Thyroid gland (tissue), 4 donors: ENCODE measurements around the gene ADCY9.

Source experiments
- POLR2A ChIP-seq, 2 donors: fragments of 450-650 bp; IDR thresholded peaks; one replicate each; pipeline ENCODE4 v1.6.1; 2017; ENCODE audit warnings: antibody characterized with exemption in 2 of 2, mild to moderate bottlenecking in 2 of 2, moderate library complexity in 1 of 2
- TF ChIP-seq, protein P1 (sequence below), 6 experiments: fragments of 200-600 bp in 3 of 6; fragments of 450-650 bp in 3 of 6; sonication (generic) in 3 of 6; IDR thresholded peaks; one replicate each; pipeline ENCODE4 v1.5.1; 2016 to 2019; ENCODE audit warnings: antibody characterized with exemption in 6 of 6, mild to moderate bottlenecking in 2 of 6, inconsistent platforms in 1 of 6, moderate library complexity in 1 of 6

DNA sequence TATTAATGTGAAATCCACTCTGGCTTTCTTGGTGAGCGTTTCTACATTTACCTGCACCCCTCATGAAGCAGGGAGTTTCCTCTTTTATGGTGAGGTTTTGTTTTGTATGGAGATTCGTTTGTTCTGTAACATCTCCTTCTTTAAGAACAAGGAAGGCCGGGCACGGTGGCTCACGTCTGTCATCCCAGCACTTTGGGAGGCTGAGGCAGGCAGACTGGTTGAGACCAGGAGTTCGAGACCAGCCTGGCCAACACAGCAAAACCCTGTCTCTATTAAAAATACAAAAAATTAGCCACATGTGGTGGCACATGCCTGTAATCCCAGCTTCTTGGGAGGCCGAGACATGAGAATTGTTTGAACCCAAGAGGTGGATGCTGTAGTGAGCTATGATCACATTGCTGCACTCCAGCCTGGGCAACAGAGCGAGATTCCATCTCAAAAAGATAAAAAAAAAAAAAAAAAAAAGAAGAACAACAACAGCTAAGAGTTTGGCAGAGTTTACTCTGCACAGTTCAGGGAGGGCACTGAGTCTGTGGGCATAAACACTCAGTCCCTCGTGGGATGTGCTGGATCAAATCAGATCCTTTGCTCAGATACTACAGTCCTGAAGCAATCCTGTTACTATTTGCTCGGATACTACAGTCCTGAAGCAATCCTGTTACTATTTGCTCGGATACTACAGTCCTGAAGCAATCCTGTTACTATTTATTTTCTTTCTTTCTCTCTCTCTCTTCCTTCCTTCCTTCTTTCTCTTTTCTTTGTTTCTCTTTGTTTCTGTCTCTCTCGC is 28.9 kb downstream of the ADCY9 start:
- TF ChIP-seq, protein P1, sequence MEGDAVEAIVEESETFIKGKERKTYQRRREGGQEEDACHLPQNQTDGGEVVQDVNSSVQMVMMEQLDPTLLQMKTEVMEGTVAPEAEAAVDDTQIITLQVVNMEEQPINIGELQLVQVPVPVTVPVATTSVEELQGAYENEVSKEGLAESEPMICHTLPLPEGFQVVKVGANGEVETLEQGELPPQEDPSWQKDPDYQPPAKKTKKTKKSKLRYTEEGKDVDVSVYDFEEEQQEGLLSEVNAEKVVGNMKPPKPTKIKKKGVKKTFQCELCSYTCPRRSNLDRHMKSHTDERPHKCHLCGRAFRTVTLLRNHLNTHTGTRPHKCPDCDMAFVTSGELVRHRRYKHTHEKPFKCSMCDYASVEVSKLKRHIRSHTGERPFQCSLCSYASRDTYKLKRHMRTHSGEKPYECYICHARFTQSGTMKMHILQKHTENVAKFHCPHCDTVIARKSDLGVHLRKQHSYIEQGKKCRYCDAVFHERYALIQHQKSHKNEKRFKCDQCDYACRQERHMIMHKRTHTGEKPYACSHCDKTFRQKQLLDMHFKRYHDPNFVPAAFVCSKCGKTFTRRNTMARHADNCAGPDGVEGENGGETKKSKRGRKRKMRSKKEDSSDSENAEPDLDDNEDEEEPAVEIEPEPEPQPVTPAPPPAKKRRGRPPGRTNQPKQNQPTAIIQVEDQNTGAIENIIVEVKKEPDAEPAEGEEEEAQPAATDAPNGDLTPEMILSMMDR (IDR thresholded peaks at IDR 0.05) = no peak
- TF ChIP-seq POLR2A (IDR thresholded peaks at IDR 0.05) = no peak
